ENCODE data around the gene TNS3. TPM values are rescaled to one million over a fixed set of nuclear protein-coding genes. Genes with fewer than 3 reads are reported as not detected.

Gene TNS3
- total RNA-seq, 2 experiments from 2014 or later = not detected

GRCh38 chr7:47576031-47576865 lies 5.7 kb downstream of the TNS3 start:
- ChIA-PET POLR2A (no interaction called here), CTCF (no interaction called here)
- DNase-seq (no peak), ATAC-seq (no peak)
- H3K9me3 Mint-ChIP-seq (ENCODE audit: insufficient read depth) = no peaks in the 10 kb centered on the region
- no peak overlapping the region for H3K27ac Mint-ChIP-seq
- no peak overlapping the region for H3K4me3 Mint-ChIP-seq
- H3K4me1 Mint-ChIP-seq (ENCODE audit: low read depth) = peaks cover 4% of the 10 kb centered on the region
- peaks cover 18% of the 10 kb centered on the region for H3K27me3 Mint-ChIP-seq (ENCODE audit: low read depth)
- no peaks in the 10 kb centered on the region for H3K36me3 Mint-ChIP-seq (ENCODE audit: low read depth)

- ATAC-seq (no peak), DNase-seq (no peak)
- POLR2A ChIA-PET = no interaction called here
- Mint-ChIP-seq H3K4me1 (ENCODE audit: low read depth) (peaks cover 4% of the 10 kb centered on the region), H3K27ac (no peak overlapping the region), H3K36me3 (ENCODE audit: low read depth) (no peaks in the 10 kb centered on the region), H3K9me3 (ENCODE audit: insufficient read depth) (no peaks in the 10 kb centered on the region), H3K27me3 (ENCODE audit: low read depth) (peaks cover 7% of the 10 kb centered on the region), H3K4me3 (no peak overlapping the region)
- CTCF ChIA-PET = interaction anchor here (1.0 kb wide), 1 partner anchor 308 kb away, joined by 3 read pairs; no protein-coding TSS in a partner anchor
Observed at GRCh38 chr7:47574482-47575329, 7.2 kb downstream of the TNS3 start.

GRCh38 chr7:47573758-47574481 lies 8.0 kb downstream of the TNS3 start:
- peaks cover 7% of the 10 kb centered on the region for H3K27me3 Mint-ChIP-seq (ENCODE audit: low read depth)
- DNase-seq = no peak
- ChIA-PET CTCF (no interaction called here), POLR2A (no interaction called here)
- H3K36me3 Mint-ChIP-seq (ENCODE audit: low read depth) = no peaks in the 10 kb centered on the region
- ATAC-seq = no peak
- no peaks in the 10 kb centered on the region for H3K9me3 Mint-ChIP-seq (ENCODE audit: insufficient read depth)
- peaks cover 3% of the 10 kb centered on the region for H3K4me1 Mint-ChIP-seq (ENCODE audit: low read depth)
- no peak overlapping the region for H3K27ac Mint-ChIP-seq
- no peak overlapping the region for H3K4me3 Mint-ChIP-seq

DNA sequence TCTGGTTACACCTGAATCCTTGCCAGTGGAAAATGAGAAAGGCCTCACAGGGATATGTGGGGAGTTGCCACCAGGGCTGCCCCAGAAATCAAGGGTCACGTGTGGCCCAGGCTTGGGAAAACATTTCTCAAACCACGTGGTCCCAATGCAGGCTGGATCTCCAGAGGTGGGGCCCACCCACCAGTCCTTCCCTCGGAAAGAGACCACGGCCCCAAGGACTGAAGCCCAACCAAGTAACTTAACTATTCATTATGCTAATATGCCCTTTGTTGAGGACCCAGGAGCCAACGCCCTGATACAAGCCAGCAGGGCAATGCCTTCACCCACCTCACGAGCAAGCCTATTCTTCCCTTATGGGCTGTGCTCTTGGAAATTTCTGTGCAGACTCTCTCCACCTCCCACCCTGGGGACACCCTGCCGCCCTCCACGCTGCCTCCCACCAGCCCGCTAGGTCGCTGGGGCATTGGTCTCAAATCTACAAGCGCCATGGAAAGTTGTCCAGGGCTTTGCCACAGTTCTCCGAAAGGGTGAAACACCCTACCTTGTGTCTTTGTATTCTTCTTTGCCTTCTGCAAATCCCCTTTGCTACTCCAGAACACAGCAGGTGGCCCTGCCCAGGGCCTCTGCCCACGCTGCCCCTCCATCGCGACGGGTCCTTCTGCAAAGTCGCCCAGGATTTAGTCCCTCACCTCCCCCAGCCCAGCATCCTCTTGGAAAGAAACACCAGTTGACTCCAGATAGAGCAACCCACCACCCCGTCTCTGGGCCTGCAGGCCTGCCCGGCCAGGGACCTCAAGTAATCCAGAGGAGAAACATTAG lies 8.8 kb downstream of the TNS3 start:
- Mint-ChIP-seq H3K27ac (no peak overlapping the region), H3K36me3 (ENCODE audit: low read depth) (no peaks in the 10 kb centered on the region), H3K4me1 (ENCODE audit: low read depth) (no peaks in the 10 kb centered on the region), H3K9me3 (ENCODE audit: insufficient read depth) (no peaks in the 10 kb centered on the region), H3K27me3 (ENCODE audit: low read depth) (peaks cover 9% of the 10 kb centered on the region), H3K4me3 (no peak overlapping the region)
- ATAC-seq (no peak), DNase-seq (no peak)
- POLR2A ChIA-PET = no interaction called here
- CTCF ChIA-PET = no interaction called here

- DNase-seq (no peak), ATAC-seq (no peak)
- Mint-ChIP-seq H3K27ac (no peak overlapping the region), H3K4me3 (no peak overlapping the region), H3K4me1 (ENCODE audit: low read depth) (no peaks in the 10 kb centered on the region), H3K9me3 (ENCODE audit: insufficient read depth) (no peaks in the 10 kb centered on the region), H3K36me3 (ENCODE audit: low read depth) (no peaks in the 10 kb centered on the region), H3K27me3 (ENCODE audit: low read depth) (peaks cover 9% of the 10 kb centered on the region)
- POLR2A ChIA-PET = no interaction called here
- CTCF ChIA-PET = no interaction called here
Observed at GRCh38 chr7:47572094-47572445, 9.8 kb downstream of the TNS3 start.

- no peak overlapping the region for H3K4me3 Mint-ChIP-seq
- H3K4me1 Mint-ChIP-seq (ENCODE audit: low read depth) = no peaks in the 10 kb centered on the region
- no peak for ATAC-seq
- H3K9me3 Mint-ChIP-seq (ENCODE audit: insufficient read depth) = no peaks in the 10 kb centered on the region
- no peaks in the 10 kb centered on the region for H3K36me3 Mint-ChIP-seq (ENCODE audit: low read depth)
- POLR2A ChIA-PET = no interaction called here
- CTCF ChIA-PET = no interaction called here
- DNase-seq = no peak
- peaks cover 9% of the 10 kb centered on the region for H3K27me3 Mint-ChIP-seq (ENCODE audit: low read depth)
- H3K27ac Mint-ChIP-seq = no peak overlapping the region
Observed at GRCh38 chr7:47571331-47572093, 10.4 kb downstream of the TNS3 start.

GRCh38 chr7:47570649-47571050 lies 11.3 kb downstream of the TNS3 start:
- Mint-ChIP-seq H3K36me3 (ENCODE audit: low read depth) (no peaks in the 10 kb centered on the region), H3K9me3 (ENCODE audit: insufficient read depth) (no peaks in the 10 kb centered on the region), H3K4me3 (no peak overlapping the region), H3K27ac (no peak overlapping the region), H3K4me1 (ENCODE audit: low read depth) (no peaks in the 10 kb centered on the region), H3K27me3 (ENCODE audit: low read depth) (peaks cover 9% of the 10 kb centered on the region)
- ATAC-seq (no peak), DNase-seq (no peak)
- CTCF ChIA-PET = no interaction called here
- POLR2A ChIA-PET = no interaction called here

- no peak for ATAC-seq
- no peak overlapping the region for H3K4me3 Mint-ChIP-seq
- no peak overlapping the region for H3K27ac Mint-ChIP-seq
- H3K36me3 Mint-ChIP-seq (ENCODE audit: low read depth) = no peaks in the 10 kb centered on the region
- no peaks in the 10 kb centered on the region for H3K9me3 Mint-ChIP-seq (ENCODE audit: insufficient read depth)
- ChIA-PET POLR2A (no interaction called here), CTCF (no interaction called here)
- H3K4me1 Mint-ChIP-seq (ENCODE audit: low read depth) = no peaks in the 10 kb centered on the region
- no peak for DNase-seq
- H3K27me3 Mint-ChIP-seq (ENCODE audit: low read depth) = peaks cover 5% of the 10 kb centered on the region
Observed at GRCh38 chr7:47568547-47568946, 13.4 kb downstream of the TNS3 start.

GRCh38 chr7:47568056-47568455 lies 13.9 kb downstream of the TNS3 start:
- Mint-ChIP-seq H3K4me1 (ENCODE audit: low read depth) (no peaks in the 10 kb centered on the region), H3K27me3 (ENCODE audit: low read depth) (peaks cover 5% of the 10 kb centered on the region), H3K9me3 (ENCODE audit: insufficient read depth) (no peaks in the 10 kb centered on the region), H3K27ac (no peak overlapping the region), H3K36me3 (ENCODE audit: low read depth) (no peaks in the 10 kb centered on the region), H3K4me3 (no peak overlapping the region)
- CTCF ChIA-PET = no interaction called here
- DNase-seq = no peak
- ATAC-seq = no peak
- POLR2A ChIA-PET = no interaction called here

- Mint-ChIP-seq H3K4me1 (ENCODE audit: low read depth) (no peaks in the 10 kb centered on the region), H3K36me3 (ENCODE audit: low read depth) (no peaks in the 10 kb centered on the region), H3K4me3 (no peak overlapping the region), H3K27me3 (ENCODE audit: low read depth) (peaks cover 2% of the 10 kb centered on the region), H3K9me3 (ENCODE audit: insufficient read depth) (no peaks in the 10 kb centered on the region), H3K27ac (no peak overlapping the region)
- POLR2A ChIA-PET = no interaction called here
- no peak for DNase-seq
- no peak for ATAC-seq
- CTCF ChIA-PET = no interaction called here
Observed at GRCh38 chr7:47565640-47566250, 16.2 kb downstream of the TNS3 start.

DNA sequence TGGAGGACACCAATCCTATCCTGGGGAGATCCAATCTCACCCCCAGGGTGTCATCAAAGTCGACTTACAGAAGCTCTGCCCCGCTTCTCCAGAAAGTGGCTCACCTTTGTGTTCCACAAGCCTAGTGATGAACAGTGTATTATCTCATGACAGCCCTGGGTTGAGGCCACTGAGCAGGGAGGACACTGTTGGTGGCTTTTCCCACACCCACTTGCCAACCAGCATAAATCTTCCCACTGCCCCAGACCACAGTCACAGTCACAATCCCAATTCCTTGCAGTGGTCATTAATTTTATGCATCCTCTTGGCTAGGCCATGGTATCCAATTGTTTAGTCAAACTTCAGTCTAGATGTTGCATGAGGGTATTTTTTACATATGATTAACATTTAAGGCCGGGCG lies 18.4 kb downstream of the TNS3 start:
- H3K4me1 Mint-ChIP-seq (ENCODE audit: low read depth) = no peaks in the 10 kb centered on the region
- CTCF ChIA-PET = no interaction called here

More for the DNA sequence above, 18.4 kb downstream of the TNS3 start:
- POLR2A ChIA-PET = no interaction called here
- Mint-ChIP-seq H3K36me3 (ENCODE audit: low read depth) (no peaks in the 10 kb centered on the region), H3K27ac (no peak overlapping the region), H3K4me3 (no peak overlapping the region), H3K27me3 (ENCODE audit: low read depth) (no peaks in the 10 kb centered on the region), H3K9me3 (ENCODE audit: insufficient read depth) (no peaks in the 10 kb centered on the region)
- no peak for ATAC-seq
- DNase-seq = no peak

All from activated CD8-positive, alpha-beta T cell treated with anti-CD3 and anti-CD28 coated beads, Interleukin-2, amount 10 ng/mL, durations not matched to agents 7 days and 5 days (primary cell).